ENCODE data around the gene WLS. TPM values are rescaled to one million over a fixed set of nuclear protein-coding genes. Genes with fewer than 3 reads are reported as not detected.
"Not testable (repeated sequence)": the region's sequence is repeated elsewhere in the genome, so short reads cannot be mapped to it uniquely, and the experiment has no call there.

Gene WLS
- total RNA-seq, 1 experiment from 2014 or later: not detected

DNA sequence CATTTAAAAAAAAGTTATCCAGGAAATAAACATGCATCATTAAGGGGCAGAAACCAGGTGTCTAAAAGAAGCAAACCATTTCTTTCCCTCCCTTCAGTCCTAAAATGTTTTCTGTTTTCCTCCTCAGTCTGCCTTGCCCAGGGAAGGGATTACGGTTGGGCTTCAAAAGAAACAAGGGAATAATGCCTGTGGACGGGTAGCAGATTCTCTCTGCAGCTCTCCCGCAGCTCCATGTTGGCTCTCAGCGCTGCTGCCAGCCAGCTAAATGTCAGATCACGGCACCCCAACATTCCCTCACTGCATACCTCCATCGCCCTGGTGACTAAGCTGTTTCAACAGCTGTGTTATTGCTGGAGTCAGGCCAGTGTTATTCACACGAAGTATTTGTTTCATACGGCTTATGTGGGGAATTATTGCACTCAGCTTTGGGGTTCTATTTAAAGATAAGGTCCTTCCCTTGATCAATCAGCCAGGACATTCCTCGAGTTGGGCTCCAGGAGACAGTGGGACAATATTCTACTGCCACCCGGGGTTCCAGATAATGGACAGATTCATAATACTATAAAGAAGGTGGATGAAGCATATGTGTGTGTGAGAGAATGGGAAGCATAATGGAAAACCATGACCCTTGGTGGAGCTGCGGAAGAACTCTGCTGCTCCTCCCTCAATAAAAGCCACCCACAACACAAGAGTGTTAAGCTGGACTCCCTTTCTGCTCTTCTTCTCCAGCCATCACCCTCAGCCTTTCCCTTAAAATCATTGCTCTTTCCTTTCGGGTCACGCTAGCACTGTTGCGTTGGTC lies 58.2 kb downstream of the WLS start:
- H3K4me2 ChIP-seq (ENCODE audit: low read depth, low read length, poor library complexity, severe bottlenecking): no peak overlapping the region
- H3K36me3 ChIP-seq (ENCODE audit: insufficient read depth, low read length): no peaks in the 10 kb centered on the region
- H3K9me3 ChIP-seq (ENCODE audit: low read length): no peaks in the 10 kb centered on the region
- no peak overlapping the region for H3K27ac ChIP-seq (ENCODE audit: low read length)
- H3K79me2 ChIP-seq (ENCODE audit: low read length): no peaks in the 10 kb centered on the region
- H2AFZ ChIP-seq (ENCODE audit: low read length): no peak overlapping the region
- H3K4me1 ChIP-seq (ENCODE audit: low read length): no peaks in the 10 kb centered on the region
- no peaks in the 10 kb centered on the region for H4K20me1 ChIP-seq (ENCODE audit: insufficient read depth, low read depth, low read length)
- H3K9ac ChIP-seq (ENCODE audit: low read length): no peak overlapping the region
- no peaks in the 10 kb centered on the region for H3K27me3 ChIP-seq (ENCODE audit: low read length)
- no peak overlapping the region for H3K4me3 ChIP-seq (ENCODE audit: low read length)
- DNase-seq: no peak
- H3K9me2 ChIP-seq (replicated peaks; ENCODE audit: insufficient read depth, low read length): no peaks in the 10 kb centered on the region

DNA sequence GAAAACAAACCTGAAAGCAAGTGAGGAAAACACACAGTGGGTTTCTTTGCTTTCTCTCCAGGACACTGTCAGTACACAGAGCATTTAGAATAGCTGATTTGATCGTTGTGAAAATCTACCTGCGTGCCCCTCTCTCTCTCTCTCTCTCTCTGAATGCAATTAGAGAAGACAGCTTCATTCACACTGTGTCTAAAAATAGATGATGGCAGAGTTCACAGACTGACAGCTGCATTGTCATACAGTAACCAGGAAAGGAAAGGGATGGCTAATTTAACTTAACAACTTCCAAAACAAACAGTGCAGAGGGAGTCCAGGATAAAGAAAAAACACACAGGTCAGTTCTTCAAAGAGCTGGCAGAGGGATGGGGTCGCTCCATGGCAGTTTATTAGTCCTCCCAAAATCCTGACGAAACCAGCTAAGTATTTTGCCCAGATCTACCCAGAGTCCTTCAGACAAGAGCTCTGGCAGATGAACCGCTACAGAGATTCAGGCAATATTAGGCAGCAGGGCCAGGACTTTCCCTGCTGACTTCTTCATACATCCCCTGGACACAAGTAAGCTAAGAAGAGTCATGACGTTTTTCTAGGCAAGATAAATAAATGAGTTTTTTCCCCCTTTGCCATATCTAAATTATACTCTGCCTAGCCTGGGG lies 58.9 kb downstream of the WLS start:
- no peaks in the 10 kb centered on the region for H3K4me1 ChIP-seq (ENCODE audit: low read length)
- H2AFZ ChIP-seq (ENCODE audit: low read length): no peak overlapping the region
- no peaks in the 10 kb centered on the region for H3K9me2 ChIP-seq (replicated peaks; ENCODE audit: insufficient read depth, low read length)
- no peaks in the 10 kb centered on the region for H3K9me3 ChIP-seq (ENCODE audit: low read length)
- H3K9ac ChIP-seq (ENCODE audit: low read length): no peak overlapping the region
- no peak overlapping the region for H3K27ac ChIP-seq (ENCODE audit: low read length)
- no peaks in the 10 kb centered on the region for H4K20me1 ChIP-seq (ENCODE audit: insufficient read depth, low read depth, low read length)
- no peaks in the 10 kb centered on the region for H3K27me3 ChIP-seq (ENCODE audit: low read length)
- DNase-seq: no peak
- H3K79me2 ChIP-seq (ENCODE audit: low read length): no peaks in the 10 kb centered on the region
- H3K4me3 ChIP-seq (ENCODE audit: low read length): no peak overlapping the region
- H3K4me2 ChIP-seq (ENCODE audit: low read depth, low read length, poor library complexity, severe bottlenecking): no peak overlapping the region
- no peaks in the 10 kb centered on the region for H3K36me3 ChIP-seq (ENCODE audit: insufficient read depth, low read length)

DNA sequence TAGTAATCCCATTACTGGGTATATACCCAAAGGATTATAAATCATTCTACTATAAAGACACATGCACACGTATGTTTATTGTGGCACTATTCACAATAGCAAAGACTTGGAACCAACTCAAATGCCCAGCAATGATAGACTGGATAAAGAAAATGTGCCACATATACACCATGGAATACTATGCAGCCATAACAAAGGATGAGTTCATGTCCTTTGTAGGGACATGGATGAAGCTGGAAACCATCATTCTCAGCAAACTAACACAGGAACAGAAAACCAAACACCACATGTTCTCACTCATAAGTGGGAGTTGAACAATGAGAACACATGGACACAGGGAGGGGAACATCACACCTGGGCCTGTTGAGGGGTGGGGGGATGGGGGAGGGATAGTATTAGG lies 60.5 kb downstream of the WLS start:
- not testable (repeated sequence) for H3K79me2 ChIP-seq (ENCODE audit: low read length); H3K9me3 ChIP-seq (ENCODE audit: low read length); H2AFZ ChIP-seq (ENCODE audit: low read length); H4K20me1 ChIP-seq (ENCODE audit: insufficient read depth, low read depth, low read length); H3K4me3 ChIP-seq (ENCODE audit: low read length); H3K4me2 ChIP-seq (ENCODE audit: low read depth, low read length, poor library complexity, severe bottlenecking); H3K27me3 ChIP-seq (ENCODE audit: low read length); H3K27ac ChIP-seq (ENCODE audit: low read length); DNase-seq; H3K9ac ChIP-seq (ENCODE audit: low read length); H3K36me3 ChIP-seq (ENCODE audit: insufficient read depth, low read length); H3K4me1 ChIP-seq (ENCODE audit: low read length); H3K9me2 ChIP-seq (replicated peaks; ENCODE audit: insufficient read depth, low read length)

DNA sequence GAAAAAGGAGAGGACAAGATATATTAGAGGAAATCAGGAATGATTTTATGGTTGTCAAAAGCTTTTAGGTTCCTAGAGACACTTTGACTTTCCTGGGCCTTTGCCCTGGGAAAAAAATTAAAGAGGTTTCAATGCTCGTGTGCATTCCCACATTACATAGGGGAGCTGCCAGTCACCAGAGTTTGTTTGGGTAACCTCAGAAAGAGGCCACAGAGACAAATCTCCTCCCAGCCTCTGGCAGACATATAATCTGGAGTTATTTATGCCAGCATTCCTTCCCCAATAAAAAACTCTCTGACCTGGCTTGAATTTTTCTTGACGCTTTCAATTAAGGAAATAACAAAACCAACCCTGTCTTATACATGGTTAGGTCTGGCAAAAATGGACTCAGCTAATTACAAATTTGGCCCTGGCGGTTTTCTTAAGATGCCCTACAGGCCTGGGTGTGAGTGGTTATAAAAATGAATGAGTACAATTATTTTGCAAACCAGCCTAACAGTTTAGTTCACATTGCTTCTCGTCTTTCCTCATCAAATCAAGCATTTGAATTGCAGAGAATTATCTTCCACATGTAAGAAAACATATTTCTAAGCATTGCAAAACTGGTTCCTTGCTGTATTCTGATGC lies 63.7 kb downstream of the WLS start:
- Histone ChIP-seq H3K79me2 (ENCODE audit: low read length) (no peaks in the 10 kb centered on the region), H3K4me1 (ENCODE audit: low read length) (no peaks in the 10 kb centered on the region), H3K9me3 (ENCODE audit: low read length) (no peaks in the 10 kb centered on the region), H3K36me3 (ENCODE audit: insufficient read depth, low read length) (no peaks in the 10 kb centered on the region), H2AFZ (ENCODE audit: low read length) (no peak overlapping the region), H3K27me3 (ENCODE audit: low read length) (no peaks in the 10 kb centered on the region), H3K4me2 (ENCODE audit: low read depth, low read length, poor library complexity, severe bottlenecking) (no peak overlapping the region), H4K20me1 (ENCODE audit: insufficient read depth, low read depth, low read length) (no peaks in the 10 kb centered on the region), H3K4me3 (ENCODE audit: low read length) (no peak overlapping the region), H3K9me2 (replicated peaks; ENCODE audit: insufficient read depth, low read length) (no peaks in the 10 kb centered on the region), H3K9ac (ENCODE audit: low read length) (no peak overlapping the region), H3K27ac (ENCODE audit: low read length) (no peak overlapping the region)
- no peak for DNase-seq

DNA sequence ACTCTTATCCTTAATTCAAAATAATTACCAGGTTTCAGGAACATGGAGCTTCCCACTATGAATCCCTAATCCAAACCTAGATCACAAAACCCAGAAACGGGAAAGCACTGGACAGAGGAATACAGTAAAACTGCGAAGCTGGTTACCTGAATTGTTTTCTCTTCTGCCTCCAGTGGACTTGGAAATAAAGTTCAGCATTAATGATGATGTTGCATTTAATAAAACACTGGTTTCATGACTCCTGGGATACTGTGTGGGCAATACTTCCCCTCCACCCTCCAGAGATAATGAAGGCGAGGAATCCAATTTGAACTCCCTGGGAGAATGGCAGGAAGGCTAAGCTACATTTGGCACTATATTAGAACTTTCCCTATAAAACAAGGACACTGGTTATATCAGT lies 65.1 kb downstream of the WLS start:
- Histone ChIP-seq H3K9me3 (ENCODE audit: low read length) (no peaks in the 10 kb centered on the region), H3K4me3 (ENCODE audit: low read length) (no peak overlapping the region), H3K9ac (ENCODE audit: low read length) (no peak overlapping the region), H3K4me1 (ENCODE audit: low read length) (no peaks in the 10 kb centered on the region), H3K9me2 (replicated peaks; ENCODE audit: insufficient read depth, low read length) (no peaks in the 10 kb centered on the region), H2AFZ (ENCODE audit: low read length) (no peak overlapping the region), H3K4me2 (ENCODE audit: low read depth, low read length, poor library complexity, severe bottlenecking) (no peak overlapping the region), H3K79me2 (ENCODE audit: low read length) (no peaks in the 10 kb centered on the region), H3K27ac (ENCODE audit: low read length) (no peak overlapping the region), H3K36me3 (ENCODE audit: insufficient read depth, low read length) (no peaks in the 10 kb centered on the region), H4K20me1 (ENCODE audit: insufficient read depth, low read depth, low read length) (no peaks in the 10 kb centered on the region), H3K27me3 (ENCODE audit: low read length) (no peaks in the 10 kb centered on the region)
- DNase-seq: no peak

DNA sequence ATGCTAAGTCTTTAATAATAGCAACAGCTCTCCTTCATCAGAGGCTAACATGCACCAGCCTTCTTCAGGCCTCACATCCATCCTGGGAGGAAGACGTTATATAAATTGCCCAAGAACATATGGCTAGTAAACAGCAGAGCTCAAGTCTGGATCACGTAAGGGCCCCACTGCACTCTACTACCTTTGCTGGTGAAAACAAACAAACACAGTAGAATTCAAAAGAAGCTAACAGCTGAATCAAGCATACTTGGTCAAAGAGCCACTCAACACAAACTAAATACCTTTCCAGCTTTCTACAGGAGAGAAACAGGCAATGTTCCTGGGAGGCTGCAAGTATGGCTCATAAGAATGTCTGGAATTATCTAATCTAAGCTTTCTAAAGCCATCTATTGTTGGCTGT lies 66.0 kb downstream of the WLS start:
- H3K4me1 ChIP-seq (ENCODE audit: low read length): no peaks in the 10 kb centered on the region

DNA sequence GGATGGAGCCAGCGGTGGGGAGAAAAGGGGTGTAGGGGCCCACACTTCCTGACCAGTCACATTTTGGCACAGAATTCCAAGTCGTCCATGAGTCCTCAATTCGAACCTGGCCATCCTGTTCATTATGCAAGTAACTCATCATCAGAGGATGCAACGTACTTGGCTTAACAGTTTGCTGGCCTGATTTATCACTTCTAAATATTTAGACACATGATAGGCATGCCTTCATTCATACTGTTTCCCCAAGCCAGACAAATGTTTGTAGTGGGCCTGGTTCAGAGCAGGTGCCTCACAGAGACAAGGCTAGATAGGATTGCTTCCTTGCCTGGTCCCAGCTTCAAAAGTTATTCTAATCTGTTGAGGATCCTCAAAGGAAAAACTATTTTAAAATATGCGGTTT lies 66.7 kb downstream of the WLS start:
- no peak overlapping the region for H3K4me3 ChIP-seq (ENCODE audit: low read length)
- H3K9ac ChIP-seq (ENCODE audit: low read length): no peak overlapping the region
- no peak overlapping the region for H2AFZ ChIP-seq (ENCODE audit: low read length)
- no peaks in the 10 kb centered on the region for H3K9me2 ChIP-seq (replicated peaks; ENCODE audit: insufficient read depth, low read length)
- DNase-seq: no peak
- no peaks in the 10 kb centered on the region for H3K79me2 ChIP-seq (ENCODE audit: low read length)
- H3K27me3 ChIP-seq (ENCODE audit: low read length): no peaks in the 10 kb centered on the region
- H3K36me3 ChIP-seq (ENCODE audit: insufficient read depth, low read length): no peaks in the 10 kb centered on the region
- no peaks in the 10 kb centered on the region for H4K20me1 ChIP-seq (ENCODE audit: insufficient read depth, low read depth, low read length)
- H3K4me1 ChIP-seq (ENCODE audit: low read length): no peaks in the 10 kb centered on the region
- no peaks in the 10 kb centered on the region for H3K9me3 ChIP-seq (ENCODE audit: low read length)
- no peak overlapping the region for H3K4me2 ChIP-seq (ENCODE audit: low read depth, low read length, poor library complexity, severe bottlenecking)
- H3K27ac ChIP-seq (ENCODE audit: low read length): no peak overlapping the region

More for the DNA sequence above, 66.0 kb downstream of the WLS start:
- Histone ChIP-seq H3K9ac (ENCODE audit: low read length) (no peak overlapping the region), H2AFZ (ENCODE audit: low read length) (no peak overlapping the region), H3K36me3 (ENCODE audit: insufficient read depth, low read length) (no peaks in the 10 kb centered on the region), H3K9me2 (replicated peaks; ENCODE audit: insufficient read depth, low read length) (no peaks in the 10 kb centered on the region), H3K9me3 (ENCODE audit: low read length) (no peaks in the 10 kb centered on the region), H3K27ac (ENCODE audit: low read length) (no peak overlapping the region), H4K20me1 (ENCODE audit: insufficient read depth, low read depth, low read length) (no peaks in the 10 kb centered on the region), H3K27me3 (ENCODE audit: low read length) (no peaks in the 10 kb centered on the region), H3K4me3 (ENCODE audit: low read length) (no peak overlapping the region), H3K4me2 (ENCODE audit: low read depth, low read length, poor library complexity, severe bottlenecking) (no peak overlapping the region), H3K79me2 (ENCODE audit: low read length) (no peaks in the 10 kb centered on the region)
- DNase-seq: no peak

DNA sequence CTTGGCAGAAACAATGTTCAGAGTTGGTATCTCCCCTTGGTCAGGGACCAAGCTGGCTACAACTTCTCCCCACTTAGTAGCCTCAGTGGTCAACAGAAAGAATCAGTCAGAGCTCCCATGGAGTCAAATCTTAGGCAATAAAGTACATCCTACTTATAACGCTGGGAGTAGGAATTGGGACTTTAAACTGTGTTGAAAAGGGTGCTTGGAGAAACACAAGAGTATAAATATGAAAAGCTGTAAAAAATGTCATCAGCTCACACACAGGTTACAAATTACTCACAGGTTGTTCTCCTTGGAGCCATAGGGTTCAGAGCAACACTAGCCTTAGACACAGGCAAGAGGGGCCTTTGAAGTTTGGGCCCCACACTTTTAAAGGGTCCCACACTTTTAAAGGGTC lies 67.4 kb downstream of the WLS start:
- Histone ChIP-seq H3K9me2 (replicated peaks; ENCODE audit: insufficient read depth, low read length) (no peaks in the 10 kb centered on the region), H3K4me3 (ENCODE audit: low read length) (no peak overlapping the region), H3K36me3 (ENCODE audit: insufficient read depth, low read length) (no peaks in the 10 kb centered on the region), H3K27ac (ENCODE audit: low read length) (no peak overlapping the region), H3K79me2 (ENCODE audit: low read length) (no peaks in the 10 kb centered on the region), H2AFZ (ENCODE audit: low read length) (no peak overlapping the region), H3K9ac (ENCODE audit: low read length) (no peak overlapping the region), H3K27me3 (ENCODE audit: low read length) (no peaks in the 10 kb centered on the region), H3K4me1 (ENCODE audit: low read length) (no peaks in the 10 kb centered on the region), H3K9me3 (ENCODE audit: low read length) (no peaks in the 10 kb centered on the region), H3K4me2 (ENCODE audit: low read depth, low read length, poor library complexity, severe bottlenecking) (no peak overlapping the region), H4K20me1 (ENCODE audit: insufficient read depth, low read depth, low read length) (no peaks in the 10 kb centered on the region)
- DNase-seq: no peak
